SH-SY5Y (cell line): ENCODE results near the gene SIAH3.

ENCODE experiments used
- GATA2 ChIP-seq: IDR thresholded peaks from 2 replicates; pipeline ENCODE4 v1.6.1; 2011; ENCODE audit warnings: mild to moderate bottlenecking, low read depth, low read length
- GATA3 ChIP-seq: IDR thresholded peaks from 2 replicates; pipeline ENCODE4 v1.6.1; 2011; ENCODE audit warnings: low read depth, mild to moderate bottlenecking, low read length, moderate library complexity

SIAH3 gene

DNA sequence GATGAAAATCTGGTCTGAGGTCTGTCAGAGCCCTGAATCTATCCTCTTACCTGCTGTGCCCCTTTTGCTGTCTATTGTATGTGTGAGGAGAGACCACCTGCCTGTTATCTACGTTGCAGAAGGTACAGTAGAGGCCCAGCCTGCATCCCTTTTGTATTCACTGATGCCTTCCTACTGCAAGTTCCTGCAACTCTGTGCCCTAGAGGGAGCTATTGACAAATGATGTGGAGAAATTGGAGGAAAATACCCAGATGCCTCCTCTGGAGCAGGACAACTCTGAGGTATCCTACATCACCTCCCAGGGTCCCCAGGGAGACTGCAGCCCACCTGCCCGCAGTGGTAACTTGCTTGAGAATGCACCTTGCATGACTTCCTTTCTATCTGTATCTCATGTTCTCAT, 33.7 kb downstream of the SIAH3 start:
- TF ChIP-seq GATA2 (no peak), GATA3 (no peak)

DNA sequence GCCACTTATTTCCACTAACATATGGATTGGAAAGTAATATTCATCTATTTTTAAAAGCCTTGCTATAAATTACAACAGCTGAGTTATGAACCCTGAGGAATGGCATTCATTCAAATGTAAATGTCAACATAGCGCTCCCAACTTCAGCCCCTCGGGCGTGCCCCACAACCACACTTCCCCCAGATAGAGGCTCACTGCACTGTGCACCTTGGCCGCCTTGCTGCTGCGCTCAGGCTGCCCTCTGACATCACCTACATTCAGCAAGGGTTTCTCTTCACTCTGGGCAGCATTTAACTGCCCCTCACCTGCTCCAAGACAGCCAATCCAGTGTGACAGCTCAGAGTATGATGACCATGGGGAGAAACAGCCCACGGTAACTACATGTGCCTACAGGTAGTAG, 35.1 kb downstream of the SIAH3 start:
- TF ChIP-seq GATA3 (no peak), GATA2 (no peak)

DNA sequence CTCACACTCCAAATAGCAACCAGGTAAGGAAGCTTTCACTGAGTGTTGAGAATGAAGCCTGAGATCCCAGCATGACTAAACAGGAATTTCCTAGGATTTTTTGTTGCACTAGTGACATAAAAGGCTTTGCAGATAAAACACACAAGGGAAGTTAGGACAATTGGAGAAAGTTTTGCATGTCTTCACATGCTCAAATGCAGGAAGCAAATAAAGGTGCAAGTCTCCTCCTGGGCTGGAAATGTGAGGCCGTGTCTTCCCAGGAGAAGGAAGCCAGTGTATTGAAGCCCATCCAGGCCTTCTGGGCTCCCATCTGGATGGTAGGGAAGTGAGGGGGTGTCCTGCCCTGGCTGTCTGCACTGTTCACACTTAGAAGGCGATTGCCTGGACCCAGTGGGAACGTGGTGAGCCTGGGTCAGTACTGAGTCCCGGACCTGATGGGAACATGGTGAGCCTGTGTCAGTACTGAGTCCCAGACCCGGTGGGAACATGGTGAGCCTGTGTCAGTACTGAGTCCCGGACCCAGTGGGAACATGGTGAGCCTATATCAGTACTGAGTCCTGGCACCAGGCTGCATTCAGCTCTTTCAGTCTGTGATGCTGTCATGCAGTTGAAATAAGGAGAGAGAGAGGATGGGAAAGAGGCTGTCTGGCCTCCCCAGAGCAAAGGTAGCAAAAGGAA, 38.7 kb downstream of the SIAH3 start:
- TF ChIP-seq GATA2 = no peak

DNA sequence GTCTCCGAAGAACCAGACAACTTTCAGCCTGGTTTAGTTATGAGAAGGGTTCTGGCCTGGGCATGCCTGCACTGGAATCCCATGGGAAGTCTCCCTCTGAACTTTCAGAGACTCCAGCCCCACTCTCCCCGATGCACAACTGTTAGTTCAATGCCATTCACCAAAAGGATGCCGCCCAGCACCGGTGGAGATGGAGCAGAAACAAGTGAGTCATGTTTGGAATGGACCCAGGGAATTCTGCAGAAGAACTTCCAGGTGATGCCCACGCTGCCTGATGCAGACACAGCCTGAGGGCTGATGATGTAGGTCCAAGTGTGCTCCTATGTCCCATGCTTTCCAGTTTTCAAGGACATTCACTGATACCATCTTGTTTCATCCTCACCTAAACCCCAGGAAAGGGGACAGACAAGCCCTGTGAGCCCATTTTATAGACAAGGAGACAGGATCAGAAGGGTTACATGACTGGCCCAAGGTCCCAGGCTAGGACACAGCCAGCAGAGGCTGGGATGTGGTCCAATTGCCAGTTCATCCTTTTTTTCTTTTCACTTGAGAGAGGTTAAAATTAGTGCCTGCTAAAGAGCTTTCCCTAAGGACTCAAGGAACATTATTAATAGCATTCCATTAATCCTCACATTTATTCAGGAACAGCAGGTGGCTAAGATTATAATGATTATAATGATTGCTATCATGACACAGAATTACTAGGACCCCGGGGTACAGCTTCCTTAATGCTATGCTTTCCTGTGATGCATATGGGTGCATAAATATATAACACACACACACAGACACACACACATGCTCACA, 39.5 kb downstream of the SIAH3 start:
- TF ChIP-seq GATA3 = no peak
- no peak for TF ChIP-seq GATA2

DNA sequence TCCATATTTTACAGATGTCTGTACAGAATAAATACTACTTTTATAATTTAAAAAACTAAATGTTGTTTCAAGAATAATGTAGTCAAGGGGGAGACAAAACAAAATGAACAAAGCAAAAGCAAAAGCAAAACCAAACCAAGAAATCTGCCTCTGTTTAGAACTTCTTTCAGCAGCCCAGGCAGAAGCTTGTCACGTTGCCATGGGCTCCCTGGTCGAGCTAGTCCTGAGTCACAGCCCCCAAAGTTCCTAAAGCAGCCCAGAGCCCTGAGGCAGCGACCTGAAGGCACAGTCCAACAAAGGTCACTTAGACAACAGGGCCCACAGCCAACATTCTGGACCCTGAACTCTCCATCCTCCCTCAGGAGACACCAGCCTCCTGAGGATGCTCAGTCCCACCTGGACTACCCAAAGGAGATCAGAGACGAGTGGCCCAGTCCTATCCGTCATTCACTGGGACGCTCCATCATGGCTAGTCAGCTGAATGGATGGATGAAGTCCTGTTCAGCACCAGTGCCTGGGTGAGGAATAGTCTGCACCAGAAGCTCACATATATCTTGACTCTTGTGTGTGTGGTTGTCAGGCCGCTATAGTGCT, 41.7 kb downstream of the SIAH3 start:
- TF ChIP-seq GATA2 (no peak), GATA3 (no peak)

DNA sequence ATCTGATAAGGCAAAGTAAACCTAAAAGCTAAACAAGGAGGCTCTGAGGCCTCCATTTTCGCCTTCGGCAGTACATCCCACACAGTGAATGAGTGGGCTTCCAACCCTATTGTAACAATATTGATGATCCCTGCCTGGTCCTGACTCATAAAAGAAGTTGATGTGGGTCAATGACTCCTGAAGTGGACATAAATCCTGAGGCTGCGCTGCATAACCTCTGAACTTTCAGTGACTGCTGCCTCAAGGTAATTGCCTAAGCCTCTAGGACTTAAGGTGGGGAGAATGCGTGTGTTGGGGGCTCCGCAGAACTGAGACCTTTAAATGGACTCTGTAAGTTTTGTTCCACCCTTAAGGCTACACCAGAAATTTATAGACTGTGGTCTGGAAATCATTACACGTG, 42.6 kb downstream of the SIAH3 start:
- TF ChIP-seq GATA2 (no peak), GATA3 (no peak)

DNA sequence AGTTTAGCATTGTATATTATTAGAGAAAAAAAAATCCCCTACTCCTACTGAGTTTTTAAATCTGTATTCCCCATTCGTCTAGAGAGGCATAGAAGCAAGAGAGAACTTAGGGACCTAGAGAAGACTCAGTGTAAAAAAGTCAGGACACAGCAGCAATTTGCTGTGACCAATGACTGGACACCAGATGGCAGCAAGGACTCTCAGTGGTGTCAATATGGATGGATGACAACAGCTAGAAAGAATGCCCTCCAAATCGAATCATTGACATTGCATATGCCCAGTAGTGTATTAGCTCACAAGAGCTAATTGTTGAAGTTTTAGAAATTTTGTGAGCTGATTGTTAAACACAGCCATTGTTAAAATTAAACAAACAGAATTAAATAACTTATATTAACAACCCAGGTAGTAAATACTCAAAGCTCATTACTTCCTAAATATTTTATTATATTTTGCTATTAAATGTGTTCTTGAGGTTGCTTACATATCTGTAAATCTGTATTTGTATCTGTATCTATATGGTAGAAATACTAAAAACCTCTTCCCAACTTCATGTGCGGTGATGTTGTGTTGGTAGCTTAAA, 43.9 kb downstream of the SIAH3 start:
- no peak for TF ChIP-seq GATA3
- TF ChIP-seq GATA2 = no peak

DNA sequence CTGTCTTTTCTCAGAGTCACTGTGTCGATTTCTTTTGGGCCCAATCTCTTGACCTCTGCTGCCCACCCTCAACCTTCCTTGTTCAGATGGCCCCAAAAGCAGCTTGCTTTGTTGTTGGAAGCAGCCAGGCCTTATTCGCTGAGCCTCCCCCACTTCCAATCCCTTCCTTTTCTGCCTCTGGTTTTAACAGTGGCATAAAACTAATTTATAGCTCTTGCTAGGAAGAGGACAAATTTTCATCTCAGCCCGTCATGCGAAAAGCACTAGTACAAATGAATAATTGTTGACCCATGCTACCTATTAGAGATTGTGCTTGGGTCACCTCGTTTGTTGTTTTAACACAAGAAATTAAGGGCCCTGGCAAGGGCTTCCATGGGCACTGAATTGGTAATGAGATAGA, 51.1 kb downstream of the SIAH3 start:
- TF ChIP-seq GATA3 = no peak
- no peak for TF ChIP-seq GATA2

DNA sequence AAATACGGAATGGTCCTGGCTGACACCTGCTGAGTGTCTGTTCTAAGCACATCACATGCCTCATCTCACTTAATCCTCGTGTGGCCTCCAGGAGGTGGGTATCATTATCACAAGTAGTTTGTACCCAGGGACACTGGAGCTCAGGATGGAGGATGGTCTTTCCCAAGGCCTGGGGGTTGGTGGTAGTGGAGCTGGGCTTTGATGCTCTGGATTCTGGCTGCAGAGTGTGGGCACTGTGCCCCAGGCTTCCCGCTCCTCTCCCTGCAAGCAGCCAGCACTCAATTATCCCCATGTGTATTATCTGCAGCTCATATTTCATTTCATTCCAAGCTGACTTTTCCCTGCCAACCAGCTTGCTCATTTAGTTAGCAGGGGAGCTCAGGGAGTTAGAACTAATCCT, 52.1 kb downstream of the SIAH3 start:
- no peak for TF ChIP-seq GATA2
- no peak for TF ChIP-seq GATA3

DNA sequence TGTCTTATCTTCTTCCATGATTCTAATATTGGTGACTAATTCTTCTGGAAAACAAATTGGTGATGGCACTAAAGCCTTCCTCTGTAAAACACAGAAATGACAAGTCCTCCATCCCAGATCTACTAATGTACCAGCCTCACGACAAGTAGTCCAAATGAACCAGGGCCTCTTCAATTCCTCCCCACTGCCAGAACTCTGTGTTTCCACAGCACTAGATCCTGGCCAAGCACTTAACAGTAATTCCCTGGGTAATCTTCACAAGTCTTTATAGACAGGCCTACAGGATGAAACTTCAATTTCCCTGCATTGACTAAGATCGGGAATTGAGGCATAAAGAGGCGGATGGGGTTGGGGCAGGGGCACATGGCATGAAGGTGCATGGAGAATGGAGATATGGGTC, 52.7 kb downstream of the SIAH3 start:
- TF ChIP-seq GATA2 (no peak), GATA3 (no peak)

DNA sequence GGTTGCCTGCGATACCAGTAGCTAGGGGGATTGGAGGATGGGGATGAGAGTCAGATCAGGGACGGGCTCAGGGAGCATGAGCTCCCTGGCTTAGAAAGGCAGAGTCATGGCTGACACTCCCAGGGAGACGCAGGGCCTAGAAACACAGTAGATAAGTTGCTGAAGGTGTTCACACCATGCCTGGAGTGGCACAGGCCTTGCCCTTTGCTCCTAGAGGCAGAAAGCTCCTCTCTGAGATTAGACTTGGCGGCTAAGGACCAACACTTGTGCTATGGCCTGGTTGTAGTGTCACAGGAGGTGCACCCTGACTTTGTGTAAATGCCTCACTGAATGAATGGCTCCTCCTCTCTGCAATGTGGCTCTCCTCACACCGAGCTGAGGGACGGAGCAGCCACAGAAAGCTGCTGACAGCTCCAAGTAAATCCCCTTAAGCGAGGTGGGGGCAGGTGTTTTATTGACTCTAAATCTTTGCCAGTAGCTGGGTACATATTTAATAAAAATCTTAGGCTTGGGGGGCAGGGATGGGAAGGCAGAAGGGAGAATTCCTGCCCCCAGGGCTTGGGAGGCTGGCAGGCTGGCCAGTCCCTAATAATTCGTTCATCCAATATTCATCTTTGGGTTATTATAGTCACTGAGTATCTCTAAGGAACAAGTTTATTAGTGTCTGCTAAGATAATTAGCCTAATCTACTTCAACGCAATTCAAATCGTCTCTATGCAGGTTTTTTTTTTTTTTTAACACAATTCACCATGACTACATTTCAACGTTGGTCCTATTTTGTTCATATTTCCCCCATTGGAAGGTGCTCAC, 54.9 kb downstream of the SIAH3 start:
- TF ChIP-seq GATA3 (no peak), GATA2 (no peak)

DNA sequence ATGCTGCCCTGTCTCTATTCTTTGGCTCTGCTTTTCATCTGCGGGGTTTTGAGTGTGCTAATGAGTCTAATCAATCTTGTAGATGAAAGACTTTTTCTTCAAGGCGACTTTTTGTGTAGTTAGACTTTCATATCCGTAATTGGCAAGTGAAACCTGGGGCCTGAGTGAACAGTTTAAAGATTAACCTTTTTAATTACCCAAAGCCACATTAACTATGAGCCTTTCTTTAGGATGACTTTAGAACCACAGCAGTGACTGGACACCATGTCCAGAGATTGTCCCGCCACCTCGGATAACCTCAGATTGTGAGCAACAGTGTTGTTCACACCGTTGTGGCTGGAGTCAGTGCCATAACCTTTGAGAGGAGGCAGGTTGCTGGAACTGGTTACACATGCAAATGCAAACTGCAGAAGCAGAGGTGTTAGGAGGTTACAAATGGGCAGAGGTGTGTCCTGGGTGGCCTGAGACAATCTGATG, 58.7 kb downstream of the SIAH3 start:
- TF ChIP-seq GATA2 (no peak), GATA3 (no peak)

DNA sequence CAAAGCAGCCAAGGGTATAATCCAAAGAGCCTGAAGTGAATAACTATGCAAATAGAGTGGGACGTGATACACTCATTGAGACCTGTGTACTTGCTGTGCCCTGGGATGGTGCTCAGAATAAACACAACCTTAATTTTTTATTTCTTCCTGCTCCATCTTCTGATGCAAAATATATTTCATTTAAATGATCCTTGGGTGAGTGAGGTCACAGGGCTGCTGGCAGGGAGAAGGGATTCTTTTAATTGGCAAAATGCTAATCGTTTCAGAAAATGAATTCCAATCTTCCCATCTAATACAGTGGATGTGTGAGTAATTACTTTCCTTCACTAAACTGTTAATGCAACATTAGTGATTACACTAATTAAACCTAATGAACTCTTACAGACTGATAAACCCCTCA, 63.5 kb downstream of the SIAH3 start:
- TF ChIP-seq GATA3 (no peak), GATA2 (no peak)

DNA sequence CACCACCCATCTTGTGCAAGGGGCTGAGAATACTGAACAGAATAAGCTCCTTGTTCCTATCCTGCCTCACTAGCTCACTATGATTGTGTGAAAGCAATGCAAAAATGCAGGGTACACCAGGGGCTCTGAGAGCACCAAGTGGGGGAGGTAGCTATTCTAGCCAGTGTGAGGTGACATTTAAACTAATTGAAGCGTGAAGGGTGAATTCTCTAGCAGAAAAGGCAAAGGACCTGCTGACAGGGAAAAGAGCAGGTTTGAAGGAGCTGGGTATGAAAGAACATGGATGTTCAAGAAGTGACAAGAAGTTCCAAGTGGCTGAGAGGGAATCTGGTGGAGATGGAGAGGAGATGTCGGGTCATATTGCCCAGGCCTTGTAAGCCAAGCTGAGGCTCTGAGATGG, 64.2 kb downstream of the SIAH3 start:
- TF ChIP-seq GATA3 (no peak), GATA2 (no peak)
